Stimulated activated CD8-positive, alpha-beta memory T cell treated with anti-CD3 and anti-CD28 coated beads, Interleukin-12 subunit alpha, Interleukin-12 subunit beta, amount 100 ng/mL, for 24 hours (primary cell): ENCODE results near the gene XYLT1.

ENCODE experiments used
- DNase-seq: peaks from one replicate; pipeline ENCODE4 v3.0.0-alpha.2; 2020; ENCODE audit errors: extremely low read depth

The XYLT1 gene

GRCh38 chr16:17199135-17199534 lies 271.6 kb downstream of the XYLT1 start:
- DNase-seq = no peak

- DNase-seq = no peak
These were observed 274.2 kb downstream of the XYLT1 start for GRCh38 chr16:17196526-17196925.

- DNase-seq = peak; percentile 22
These were observed 276.5 kb downstream of the XYLT1 start for GRCh38 chr16:17194190-17194780.

GRCh38 chr16:17193566-17194100 lies 277.1 kb downstream of the XYLT1 start:
- no peak for DNase-seq

GRCh38 chr16:17184026-17184425 lies 286.7 kb downstream of the XYLT1 start:
- no peak for DNase-seq

- no peak for DNase-seq
These were observed 292.5 kb downstream of the XYLT1 start for GRCh38 chr16:17177959-17178905.

- no peak for DNase-seq
These were observed 293.4 kb downstream of the XYLT1 start for GRCh38 chr16:17177242-17177958.

GRCh38 chr16:17176199-17176598 lies 294.6 kb downstream of the XYLT1 start:
- no peak for DNase-seq

- no peak for DNase-seq
These were observed 297.5 kb downstream of the XYLT1 start for GRCh38 chr16:17173281-17173680.

GRCh38 chr16:17171250-17172143 lies 299.3 kb downstream of the XYLT1 start:
- DNase-seq = no peak

GRCh38 chr16:17170435-17170834 lies 300.3 kb downstream of the XYLT1 start:
- no peak for DNase-seq

- no peak for DNase-seq
These were observed 302.6 kb downstream of the XYLT1 start for GRCh38 chr16:17168181-17168580.

- no peak for DNase-seq
These were observed 304.7 kb downstream of the XYLT1 start for GRCh38 chr16:17166095-17166494.

GRCh38 chr16:17162560-17162959 lies 308.2 kb downstream of the XYLT1 start:
- no peak for DNase-seq

- no peak for DNase-seq
These were observed 309.8 kb downstream of the XYLT1 start for GRCh38 chr16:17160920-17161431.

GRCh38 chr16:17160285-17160853 lies 310.4 kb downstream of the XYLT1 start:
- DNase-seq = no peak

GRCh38 chr16:17159617-17160016 lies 311.1 kb downstream of the XYLT1 start:
- no peak for DNase-seq

GRCh38 chr16:17155936-17156335 lies 314.8 kb downstream of the XYLT1 start:
- DNase-seq = no peak

GRCh38 chr16:17155485-17155884 lies 315.3 kb downstream of the XYLT1 start:
- no peak for DNase-seq

GRCh38 chr16:17154981-17155380 lies 315.8 kb downstream of the XYLT1 start:
- DNase-seq = no peak

GRCh38 chr16:17152311-17152710 lies 318.4 kb downstream of the XYLT1 start:
- no peak for DNase-seq
